ENCODE measurements around the gene ADGRL4.

Gene ADGRL4

GRCh38 chr1:78854556-78854955 is 152.0 kb downstream of the ADGRL4 start:
- Histone ChIP-seq H3K9me2 (replicated peaks; ENCODE audit: insufficient read depth, low read length) (no peaks in the 10 kb centered on the region), H3K9ac (ENCODE audit: low read length) (no peak overlapping the region), H3K4me2 (ENCODE audit: low read depth, low read length, poor library complexity, severe bottlenecking) (no peak overlapping the region), H2AFZ (ENCODE audit: low read depth, low read length, severe bottlenecking) (no peak overlapping the region), H3K36me3 (ENCODE audit: low read length) (no peaks in the 10 kb centered on the region), H3K4me3 (ENCODE audit: insufficient read depth, low read length, poor library complexity, severe bottlenecking) (no peak overlapping the region), H3K27me3 (ENCODE audit: low read length) (no peaks in the 10 kb centered on the region), H3F3A (ENCODE audit: insufficient read depth) (no peaks in the 10 kb centered on the region), H3K79me2 (ENCODE audit: insufficient read depth, low read length) (no peaks in the 10 kb centered on the region), H3K9me3 (ENCODE audit: insufficient read depth, low read length) (no peaks in the 10 kb centered on the region), H4K20me1 (ENCODE audit: low read depth, low read length) (no peaks in the 10 kb centered on the region), H3K27ac (ENCODE audit: low read depth, low read length) (no peak overlapping the region)
- TF ChIP-seq CTCF (IDR thresholded peaks at IDR 0.05; ENCODE audit: insufficient read depth, low read length, poor library complexity, severe bottlenecking) (no peak), EZH2phosphoT487 (conservative IDR thresholded peaks at IDR 0.05; ENCODE audit: low read length) (no peak)

GRCh38 chr1:78843546-78843945 is 163.0 kb downstream of the ADGRL4 start:
- Histone ChIP-seq H3K79me2 (ENCODE audit: insufficient read depth, low read length) (no peaks in the 10 kb centered on the region), H3K36me3 (ENCODE audit: low read length) (no peaks in the 10 kb centered on the region), H3K27me3 (ENCODE audit: low read length) (no peaks in the 10 kb centered on the region), H3K27ac (ENCODE audit: low read depth, low read length) (no peak overlapping the region), H2AFZ (ENCODE audit: low read depth, low read length, severe bottlenecking) (no peak overlapping the region), H3K9me3 (ENCODE audit: insufficient read depth, low read length) (no peaks in the 10 kb centered on the region), H4K20me1 (ENCODE audit: low read depth, low read length) (no peaks in the 10 kb centered on the region; the same call in 1 of the 2 replicates), H3K9ac (ENCODE audit: low read length) (no peak overlapping the region), H3K9me2 (replicated peaks; ENCODE audit: insufficient read depth, low read length) (no peaks in the 10 kb centered on the region), H3K4me2 (ENCODE audit: low read depth, low read length, poor library complexity, severe bottlenecking) (no peak overlapping the region), H3F3A (ENCODE audit: insufficient read depth) (no peaks in the 10 kb centered on the region), H3K4me3 (ENCODE audit: insufficient read depth, low read length, poor library complexity, severe bottlenecking) (no peak overlapping the region)
- TF ChIP-seq EZH2phosphoT487 (conservative IDR thresholded peaks at IDR 0.05; ENCODE audit: low read length) (no peak), CTCF (IDR thresholded peaks at IDR 0.05; ENCODE audit: insufficient read depth, low read length, poor library complexity, severe bottlenecking) (no peak)

- Histone ChIP-seq H3K79me2 (ENCODE audit: insufficient read depth, low read length) (no peaks in the 10 kb centered on the region), H3K9me3 (ENCODE audit: insufficient read depth, low read length) (no peaks in the 10 kb centered on the region), H3K4me2 (ENCODE audit: low read depth, low read length, poor library complexity, severe bottlenecking) (no peak overlapping the region), H3K9ac (ENCODE audit: low read length) (no peak overlapping the region), H4K20me1 (ENCODE audit: low read depth, low read length) (no peaks in the 10 kb centered on the region; the same call in 1 of the 2 replicates), H3F3A (ENCODE audit: insufficient read depth) (no peaks in the 10 kb centered on the region), H3K27me3 (ENCODE audit: low read length) (no peaks in the 10 kb centered on the region), H3K9me2 (replicated peaks; ENCODE audit: insufficient read depth, low read length) (no peaks in the 10 kb centered on the region), H3K36me3 (ENCODE audit: low read length) (no peaks in the 10 kb centered on the region), H2AFZ (ENCODE audit: low read depth, low read length, severe bottlenecking) (no peak overlapping the region), H3K4me3 (ENCODE audit: insufficient read depth, low read length, poor library complexity, severe bottlenecking) (no peak overlapping the region), H3K27ac (ENCODE audit: low read depth, low read length) (no peak overlapping the region)
- no peak for TF ChIP-seq EZH2phosphoT487 (conservative IDR thresholded peaks at IDR 0.05; ENCODE audit: low read length)
- TF ChIP-seq CTCF (IDR thresholded peaks at IDR 0.05; ENCODE audit: insufficient read depth, low read length, poor library complexity, severe bottlenecking): no peak
Measured at GRCh38 chr1:78843111-78843510, 163.4 kb downstream of the ADGRL4 start.
